Sigmoid colon (tissue), 3 donors: ENCODE results near the gene SPDYE4.

Source experiments
- POLR2A ChIP-seq, 2 donors: fragments of 450-650 bp; IDR thresholded peaks; one replicate each; pipeline ENCODE4 v1.6.1; 2016; ENCODE audit warnings: antibody characterized with exemption in 2 of 2, mild to moderate bottlenecking in 2 of 2, moderate library complexity in 2 of 2
- TF ChIP-seq, protein P1 (sequence below), 4 experiments: fragments of 450-650 bp in 3 of 4; fragments of 200-600 bp in 1 of 4; IDR thresholded peaks; one replicate each; pipeline ENCODE4 v1.5.1; 2016 to 2019; ENCODE audit warnings: antibody characterized with exemption in 4 of 4, mild to moderate bottlenecking in 3 of 4, moderate library complexity in 2 of 4

DNA sequence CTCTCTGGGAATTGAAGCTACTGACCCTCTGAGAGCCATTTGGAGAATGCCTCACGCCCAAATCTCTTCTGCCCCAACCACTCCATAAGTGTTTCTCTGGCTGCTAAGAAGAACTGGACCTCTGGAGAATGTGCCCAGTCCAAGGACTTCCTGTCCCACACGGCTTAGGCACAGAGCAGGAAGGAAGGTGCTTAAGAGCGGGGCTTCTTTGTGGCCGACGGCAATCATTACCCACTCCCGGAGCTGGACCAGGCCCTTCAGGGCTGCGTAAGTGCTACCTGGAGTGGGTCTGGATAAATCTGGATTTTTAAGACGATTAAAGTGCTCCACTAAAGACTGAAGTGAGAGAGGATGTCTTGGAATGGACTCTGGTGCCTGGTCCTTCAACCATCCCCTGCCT, 15.5 kb downstream of the SPDYE4 start:
- TF ChIP-seq, protein P1, sequence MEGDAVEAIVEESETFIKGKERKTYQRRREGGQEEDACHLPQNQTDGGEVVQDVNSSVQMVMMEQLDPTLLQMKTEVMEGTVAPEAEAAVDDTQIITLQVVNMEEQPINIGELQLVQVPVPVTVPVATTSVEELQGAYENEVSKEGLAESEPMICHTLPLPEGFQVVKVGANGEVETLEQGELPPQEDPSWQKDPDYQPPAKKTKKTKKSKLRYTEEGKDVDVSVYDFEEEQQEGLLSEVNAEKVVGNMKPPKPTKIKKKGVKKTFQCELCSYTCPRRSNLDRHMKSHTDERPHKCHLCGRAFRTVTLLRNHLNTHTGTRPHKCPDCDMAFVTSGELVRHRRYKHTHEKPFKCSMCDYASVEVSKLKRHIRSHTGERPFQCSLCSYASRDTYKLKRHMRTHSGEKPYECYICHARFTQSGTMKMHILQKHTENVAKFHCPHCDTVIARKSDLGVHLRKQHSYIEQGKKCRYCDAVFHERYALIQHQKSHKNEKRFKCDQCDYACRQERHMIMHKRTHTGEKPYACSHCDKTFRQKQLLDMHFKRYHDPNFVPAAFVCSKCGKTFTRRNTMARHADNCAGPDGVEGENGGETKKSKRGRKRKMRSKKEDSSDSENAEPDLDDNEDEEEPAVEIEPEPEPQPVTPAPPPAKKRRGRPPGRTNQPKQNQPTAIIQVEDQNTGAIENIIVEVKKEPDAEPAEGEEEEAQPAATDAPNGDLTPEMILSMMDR (IDR thresholded peaks at IDR 0.05) = no peak
- TF ChIP-seq POLR2A (IDR thresholded peaks at IDR 0.05) = no peak
